HEK293 (cell line): ENCODE results near the gene MLLT3.

Experiments
- GLIS1 ChIP-seq: fragments of 450-650 bp; formaldehyde crosslinking; IDR thresholded peaks from 2 replicates; pipeline ENCODE4 v1.5.1; 2016; ENCODE audit warnings: missing biosample characterization, missing genetic modification characterization
- ZNF140 ChIP-seq: fragments of 450-650 bp; formaldehyde crosslinking; IDR thresholded peaks from 2 replicates; pipeline ENCODE4 v1.5.1; 2016; ENCODE audit warnings: missing biosample characterization, missing genetic modification characterization
- ZNF221 ChIP-seq: fragments of 450-650 bp; formaldehyde crosslinking; IDR thresholded peaks from 2 replicates; pipeline ENCODE4 v1.5.1; 2017; ENCODE audit warnings: missing biosample characterization, missing genetic modification characterization, borderline replicate concordance
- ZNF239 ChIP-seq: fragments of 450-650 bp; formaldehyde crosslinking; IDR thresholded peaks from 2 replicates; pipeline ENCODE4 v1.5.1; 2016; ENCODE audit warnings: missing biosample characterization, missing genetic modification characterization
- ZNF335 ChIP-seq: fragments of 450-650 bp; formaldehyde crosslinking; conservative IDR thresholded peaks from 2 replicates; pipeline ENCODE4 v1.5.1; 2016; ENCODE audit warnings: missing biosample characterization, missing genetic modification characterization
- ZNF610 ChIP-seq: fragments of 450-650 bp; formaldehyde crosslinking; IDR thresholded peaks from 2 replicates; pipeline ENCODE4 v1.5.1; 2016; ENCODE audit warnings: missing biosample characterization, missing genetic modification characterization, borderline replicate concordance
- ZNF747 ChIP-seq: fragments of 450-650 bp; formaldehyde crosslinking; IDR thresholded peaks from 2 replicates; pipeline ENCODE4 v1.5.1; 2016; ENCODE audit warnings: missing biosample characterization, missing genetic modification characterization
- TF ChIP-seq, protein P1 (sequence below): fragments of 450-650 bp; formaldehyde crosslinking; IDR thresholded peaks from 2 replicates; pipeline ENCODE4 v1.5.1; 2016; ENCODE audit warnings: missing biosample characterization, missing genetic modification characterization
- TF ChIP-seq, protein P2 (sequence below): fragments of 450-650 bp; formaldehyde crosslinking; conservative IDR thresholded peaks from 2 replicates; pipeline ENCODE4 v1.5.1; 2016; ENCODE audit warnings: low read depth, missing biosample characterization, missing genetic modification characterization
- TF ChIP-seq, protein P3 (sequence below): sonication (generic); formaldehyde crosslinking; IDR thresholded peaks from 2 replicates; pipeline ENCODE4 v1.8.1; 2022; ENCODE audit warnings: mild to moderate bottlenecking, moderate library complexity, missing genetic modification reagents
- TF ChIP-seq, protein P4 (sequence below): fragments of 450-650 bp; IDR thresholded peaks from 2 replicates; pipeline ENCODE4 v1.5.1; 2018; ENCODE audit warnings: missing biosample characterization, mild to moderate bottlenecking, missing genetic modification characterization

DNA sequence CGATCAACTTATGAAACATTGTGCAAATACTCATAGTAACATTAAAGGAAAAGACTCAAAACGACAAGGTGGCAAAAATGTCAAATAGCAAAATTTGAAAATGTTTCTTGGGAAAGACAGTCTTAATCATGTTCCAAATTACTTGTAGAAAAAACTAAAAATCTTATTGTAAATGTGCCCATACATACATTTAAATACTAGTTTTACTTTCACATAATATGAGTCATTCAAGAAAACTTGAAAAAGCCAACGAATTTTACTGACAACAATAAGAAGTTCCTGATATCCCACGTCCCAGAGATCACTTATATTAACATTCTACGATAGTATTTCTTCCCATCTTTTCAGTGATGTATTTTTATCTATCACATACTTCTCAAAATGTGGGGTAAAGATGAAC lies 13.7 kb downstream of the MLLT3 start:
- TF ChIP-seq, protein P1, sequence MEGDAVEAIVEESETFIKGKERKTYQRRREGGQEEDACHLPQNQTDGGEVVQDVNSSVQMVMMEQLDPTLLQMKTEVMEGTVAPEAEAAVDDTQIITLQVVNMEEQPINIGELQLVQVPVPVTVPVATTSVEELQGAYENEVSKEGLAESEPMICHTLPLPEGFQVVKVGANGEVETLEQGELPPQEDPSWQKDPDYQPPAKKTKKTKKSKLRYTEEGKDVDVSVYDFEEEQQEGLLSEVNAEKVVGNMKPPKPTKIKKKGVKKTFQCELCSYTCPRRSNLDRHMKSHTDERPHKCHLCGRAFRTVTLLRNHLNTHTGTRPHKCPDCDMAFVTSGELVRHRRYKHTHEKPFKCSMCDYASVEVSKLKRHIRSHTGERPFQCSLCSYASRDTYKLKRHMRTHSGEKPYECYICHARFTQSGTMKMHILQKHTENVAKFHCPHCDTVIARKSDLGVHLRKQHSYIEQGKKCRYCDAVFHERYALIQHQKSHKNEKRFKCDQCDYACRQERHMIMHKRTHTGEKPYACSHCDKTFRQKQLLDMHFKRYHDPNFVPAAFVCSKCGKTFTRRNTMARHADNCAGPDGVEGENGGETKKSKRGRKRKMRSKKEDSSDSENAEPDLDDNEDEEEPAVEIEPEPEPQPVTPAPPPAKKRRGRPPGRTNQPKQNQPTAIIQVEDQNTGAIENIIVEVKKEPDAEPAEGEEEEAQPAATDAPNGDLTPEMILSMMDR (tag by site-specific recombination) = no peak
- TF ChIP-seq ZNF335 (tag by site-specific recombination) (no peak), ZNF221 (no peak), ZNF610 (tag by site-specific recombination) (no peak), ZNF239 (tag by site-specific recombination) (no peak), ZNF747 (tag by site-specific recombination) (no peak), ZNF140 (tag by site-specific recombination) (no peak), GLIS1 (tag by site-specific recombination) (no peak)
- TF ChIP-seq, protein P2, sequence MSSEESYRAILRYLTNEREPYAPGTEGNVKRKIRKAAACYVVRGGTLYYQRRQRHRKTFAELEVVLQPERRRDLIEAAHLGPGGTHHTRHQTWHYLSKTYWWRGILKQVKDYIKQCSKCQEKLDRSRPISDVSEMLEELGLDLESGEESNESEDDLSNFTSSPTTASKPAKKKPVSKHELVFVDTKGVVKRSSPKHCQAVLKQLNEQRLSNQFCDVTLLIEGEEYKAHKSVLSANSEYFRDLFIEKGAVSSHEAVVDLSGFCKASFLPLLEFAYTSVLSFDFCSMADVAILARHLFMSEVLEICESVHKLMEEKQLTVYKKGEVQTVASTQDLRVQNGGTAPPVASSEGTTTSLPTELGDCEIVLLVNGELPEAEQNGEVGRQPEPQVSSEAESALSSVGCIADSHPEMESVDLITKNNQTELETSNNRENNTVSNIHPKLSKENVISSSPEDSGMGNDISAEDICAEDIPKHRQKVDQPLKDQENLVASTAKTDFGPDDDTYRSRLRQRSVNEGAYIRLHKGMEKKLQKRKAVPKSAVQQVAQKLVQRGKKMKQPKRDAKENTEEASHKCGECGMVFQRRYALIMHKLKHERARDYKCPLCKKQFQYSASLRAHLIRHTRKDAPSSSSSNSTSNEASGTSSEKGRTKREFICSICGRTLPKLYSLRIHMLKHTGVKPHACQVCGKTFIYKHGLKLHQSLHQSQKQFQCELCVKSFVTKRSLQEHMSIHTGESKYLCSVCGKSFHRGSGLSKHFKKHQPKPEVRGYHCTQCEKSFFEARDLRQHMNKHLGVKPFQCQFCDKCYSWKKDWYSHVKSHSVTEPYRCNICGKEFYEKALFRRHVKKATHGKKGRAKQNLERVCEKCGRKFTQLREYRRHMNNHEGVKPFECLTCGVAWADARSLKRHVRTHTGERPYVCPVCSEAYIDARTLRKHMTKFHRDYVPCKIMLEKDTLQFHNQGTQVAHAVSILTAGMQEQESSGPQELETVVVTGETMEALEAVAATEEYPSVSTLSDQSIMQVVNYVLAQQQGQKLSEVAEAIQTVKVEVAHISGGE (tag by site-specific recombination) = no peak
- TF ChIP-seq, protein P3, sequence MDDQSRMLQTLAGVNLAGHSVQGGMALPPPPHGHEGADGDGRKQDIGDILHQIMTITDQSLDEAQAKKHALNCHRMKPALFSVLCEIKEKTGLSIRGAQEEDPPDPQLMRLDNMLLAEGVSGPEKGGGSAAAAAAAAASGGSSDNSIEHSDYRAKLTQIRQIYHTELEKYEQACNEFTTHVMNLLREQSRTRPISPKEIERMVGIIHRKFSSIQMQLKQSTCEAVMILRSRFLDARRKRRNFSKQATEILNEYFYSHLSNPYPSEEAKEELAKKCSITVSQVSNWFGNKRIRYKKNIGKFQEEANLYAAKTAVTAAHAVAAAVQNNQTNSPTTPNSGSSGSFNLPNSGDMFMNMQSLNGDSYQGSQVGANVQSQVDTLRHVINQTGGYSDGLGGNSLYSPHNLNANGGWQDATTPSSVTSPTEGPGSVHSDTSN = no peak
- TF ChIP-seq, protein P4, sequence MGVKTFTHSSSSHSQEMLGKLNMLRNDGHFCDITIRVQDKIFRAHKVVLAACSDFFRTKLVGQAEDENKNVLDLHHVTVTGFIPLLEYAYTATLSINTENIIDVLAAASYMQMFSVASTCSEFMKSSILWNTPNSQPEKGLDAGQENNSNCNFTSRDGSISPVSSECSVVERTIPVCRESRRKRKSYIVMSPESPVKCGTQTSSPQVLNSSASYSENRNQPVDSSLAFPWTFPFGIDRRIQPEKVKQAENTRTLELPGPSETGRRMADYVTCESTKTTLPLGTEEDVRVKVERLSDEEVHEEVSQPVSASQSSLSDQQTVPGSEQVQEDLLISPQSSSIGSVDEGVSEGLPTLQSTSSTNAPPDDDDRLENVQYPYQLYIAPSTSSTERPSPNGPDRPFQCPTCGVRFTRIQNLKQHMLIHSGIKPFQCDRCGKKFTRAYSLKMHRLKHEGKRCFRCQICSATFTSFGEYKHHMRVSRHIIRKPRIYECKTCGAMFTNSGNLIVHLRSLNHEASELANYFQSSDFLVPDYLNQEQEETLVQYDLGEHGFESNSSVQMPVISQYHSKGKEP (tag by site-specific recombination) = no peak
